Thoracic aorta (tissue), 2 donors: ENCODE data around the gene STAB1. TPM values are rescaled to one million over a fixed set of nuclear protein-coding genes. Genes with fewer than 3 reads are reported as not detected.

ENCODE experiments used
- ATAC-seq: fragments of 150-250 bp; one replicate; pipeline ENCODE4 v1.8.0; 2017; ENCODE audit warnings: low read depth; ENCODE audit not compliant: insufficient number of reproducible peaks, low FRiP score
- DNase-seq: peaks from one replicate; pipeline ENCODE4 v3.0.0-alpha.2; 2020; ENCODE audit warnings: low spot score
- H3K27ac ChIP-seq, 2 donors: fragments of 200-600 bp; sonication (generic); 1 replicate in 1 of 2; 2 replicates in 1 of 2; pipeline ENCODE4 v1.5.1; 2016; ENCODE audit warnings: mild to moderate bottlenecking in 2 of 2, moderate library complexity in 2 of 2
- H3K27me3 ChIP-seq: fragments of 200-600 bp; sonication (generic); replicated peaks from 2 replicates; pipeline ENCODE4 v1.6.0; 2016; ENCODE audit warnings: mild to moderate bottlenecking; ENCODE audit not compliant: insufficient read depth
- H3K36me3 ChIP-seq: fragments of 200-600 bp; sonication (generic); one replicate; pipeline ENCODE4 v1.5.1; 2016
- H3K4me1 ChIP-seq, 2 donors: fragments of 200-600 bp; sonication (generic); 1 replicate in 1 of 2; 2 replicates in 1 of 2; pipeline versions ENCODE4 v1.5.1 to v1.6.0; 2016; ENCODE audit warnings: low read depth in 2 of 2, mild to moderate bottlenecking in 1 of 2; ENCODE audit not compliant: control insufficient read depth in 1 of 2
- H3K4me3 ChIP-seq: fragments of 200-600 bp; sonication (generic); 2 replicates; pipeline ENCODE4 v1.5.1; 2016; ENCODE audit warnings: mild to moderate bottlenecking
- H3K9me3 ChIP-seq: fragments of 200-600 bp; sonication (generic); 2 replicates; pipeline ENCODE4 v1.5.1; 2016
- total RNA-seq, 2 donors: library from RNA; depleted of rRNA; stranded (reverse); fragments of >200 nt; gene quantifications; one replicate each; pipeline versions ENCODE4 v1.1.0 to v1.2.3, GENCODE V29; 2016
- TF ChIP-seq, protein P1 (sequence below): fragments of 200-600 bp; sonication (generic); IDR thresholded peaks from one replicate; pipeline ENCODE4 v1.5.1; 2019; ENCODE audit warnings: antibody characterized with exemption

STAB1 gene
- total RNA-seq, 2 donors from 2014 or later = 249 to 837 TPM

DNA sequence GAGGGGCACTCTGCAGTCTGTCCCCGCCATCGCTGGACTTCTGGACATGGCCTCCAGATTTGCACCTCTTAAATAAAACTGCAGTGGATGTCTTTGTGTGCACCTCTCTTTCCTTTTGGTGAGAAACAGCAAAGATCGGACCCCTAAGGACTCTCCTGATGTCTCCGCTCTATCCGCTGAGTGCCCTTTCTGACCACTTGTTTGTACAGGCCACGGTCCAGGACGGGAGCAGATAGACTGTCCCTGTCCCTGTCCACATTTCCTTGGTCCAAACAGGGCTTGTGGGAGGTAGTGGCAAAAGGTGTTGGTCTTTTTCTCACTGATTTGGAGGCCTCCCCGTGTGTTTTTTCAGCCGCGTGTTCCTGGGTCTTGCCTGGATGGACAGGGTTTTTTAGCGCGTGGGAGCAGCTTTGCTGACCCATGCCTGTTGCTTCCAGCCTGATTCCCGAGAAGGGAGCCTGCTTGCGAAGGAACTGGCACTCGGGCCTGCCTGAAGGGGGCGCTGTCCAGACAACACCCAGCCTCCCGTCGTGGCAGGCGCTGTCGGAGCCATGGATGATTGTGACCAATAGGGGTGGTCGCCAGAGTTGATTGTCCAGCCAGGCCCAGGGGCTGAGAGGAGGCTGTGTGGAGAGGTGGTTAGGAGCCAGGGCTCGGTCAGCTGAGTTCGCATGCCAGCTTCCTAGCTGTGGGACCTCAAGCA lies 13.2 kb upstream of the STAB1 start:
- H3K4me3 ChIP-seq = no peak overlapping the region
- DNase-seq = no peak
- H3K9me3 ChIP-seq = no peaks in the 10 kb centered on the region
- TF ChIP-seq, protein P1, sequence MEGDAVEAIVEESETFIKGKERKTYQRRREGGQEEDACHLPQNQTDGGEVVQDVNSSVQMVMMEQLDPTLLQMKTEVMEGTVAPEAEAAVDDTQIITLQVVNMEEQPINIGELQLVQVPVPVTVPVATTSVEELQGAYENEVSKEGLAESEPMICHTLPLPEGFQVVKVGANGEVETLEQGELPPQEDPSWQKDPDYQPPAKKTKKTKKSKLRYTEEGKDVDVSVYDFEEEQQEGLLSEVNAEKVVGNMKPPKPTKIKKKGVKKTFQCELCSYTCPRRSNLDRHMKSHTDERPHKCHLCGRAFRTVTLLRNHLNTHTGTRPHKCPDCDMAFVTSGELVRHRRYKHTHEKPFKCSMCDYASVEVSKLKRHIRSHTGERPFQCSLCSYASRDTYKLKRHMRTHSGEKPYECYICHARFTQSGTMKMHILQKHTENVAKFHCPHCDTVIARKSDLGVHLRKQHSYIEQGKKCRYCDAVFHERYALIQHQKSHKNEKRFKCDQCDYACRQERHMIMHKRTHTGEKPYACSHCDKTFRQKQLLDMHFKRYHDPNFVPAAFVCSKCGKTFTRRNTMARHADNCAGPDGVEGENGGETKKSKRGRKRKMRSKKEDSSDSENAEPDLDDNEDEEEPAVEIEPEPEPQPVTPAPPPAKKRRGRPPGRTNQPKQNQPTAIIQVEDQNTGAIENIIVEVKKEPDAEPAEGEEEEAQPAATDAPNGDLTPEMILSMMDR = peak; percentile 34
- no peaks in the 10 kb centered on the region for H3K27me3 ChIP-seq
- no peak for ATAC-seq
- H3K4me1 ChIP-seq = peaks cover 8 to 27% of the 10 kb centered on the region in 2 donors
- H3K27ac ChIP-seq = no peak overlapping the region
- H3K36me3 ChIP-seq = peaks cover 68% of the 10 kb centered on the region

DNA sequence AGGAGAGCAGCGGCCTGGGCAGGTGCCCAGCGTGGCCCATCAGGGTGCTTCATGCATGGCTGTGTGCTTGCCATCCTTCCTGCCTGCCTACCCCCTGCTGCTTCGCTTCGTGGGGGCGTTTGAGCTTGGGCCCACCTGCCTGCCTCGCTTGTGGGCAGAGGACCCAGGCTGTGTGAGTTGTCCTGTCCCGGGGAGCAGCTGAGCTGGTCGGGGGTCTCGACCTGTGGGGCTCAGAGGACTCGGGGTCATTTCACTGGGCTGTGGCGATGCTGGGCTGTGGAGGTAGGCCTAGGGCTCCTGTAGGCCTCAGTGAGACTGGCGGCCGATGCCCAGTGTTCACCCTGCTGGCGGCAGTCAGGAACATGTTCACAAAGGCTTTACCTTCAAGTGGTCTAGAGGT lies 12.1 kb upstream of the STAB1 start:
- TF ChIP-seq, protein P1 = no peak
- no peaks in the 10 kb centered on the region for H3K27me3 ChIP-seq
- H3K27ac ChIP-seq = peak overlapping the region; percentile 21 to 34
- no peaks in the 10 kb centered on the region for H3K9me3 ChIP-seq
- no peak overlapping the region for H3K4me3 ChIP-seq
- H3K36me3 ChIP-seq = peaks cover 69% of the 10 kb centered on the region
- ATAC-seq (no peak), DNase-seq (no peak)
- peaks cover 8 to 27% of the 10 kb centered on the region in 2 donors for H3K4me1 ChIP-seq

DNA sequence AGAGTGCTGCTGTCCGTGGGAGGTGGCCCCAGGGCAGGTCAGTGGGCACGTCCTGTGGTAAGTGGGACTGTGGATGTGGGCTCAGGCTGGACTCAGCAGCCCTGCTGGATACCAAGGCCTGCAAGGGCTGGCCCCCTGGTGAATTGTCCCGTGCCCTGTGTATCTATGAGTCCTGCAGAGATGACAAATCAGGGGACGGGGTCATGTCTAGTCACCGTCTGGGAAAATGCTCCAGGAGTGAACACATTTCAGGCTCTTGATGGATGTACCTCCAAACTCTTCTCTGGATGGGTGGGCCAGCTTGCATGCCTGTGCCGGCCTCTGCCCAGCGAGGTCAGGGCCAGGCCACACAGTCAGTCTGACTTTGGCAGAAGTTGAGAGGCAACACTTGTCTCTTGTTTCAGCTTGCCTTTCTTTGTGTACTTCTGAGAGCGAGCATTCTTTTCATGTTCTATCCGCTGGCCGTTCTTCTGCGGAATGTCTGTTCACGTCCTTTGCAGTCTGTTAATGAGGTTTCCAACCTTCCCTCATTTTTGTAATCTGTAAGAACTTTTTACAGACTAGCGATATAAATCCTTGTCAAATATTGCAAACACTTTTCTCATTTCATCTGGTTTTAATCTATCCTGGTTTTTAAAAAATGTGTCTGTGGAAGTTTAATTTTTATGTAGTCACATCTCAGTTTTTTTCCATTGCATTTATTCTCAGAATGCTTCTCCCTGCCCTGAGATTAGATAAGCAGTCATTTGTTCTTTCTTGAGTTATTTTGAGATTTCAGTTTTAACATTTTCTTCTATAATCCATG lies 11.4 kb upstream of the STAB1 start:
- Histone ChIP-seq H3K9me3 (no peaks in the 10 kb centered on the region), H3K36me3 (peaks cover 69% of the 10 kb centered on the region), H3K27me3 (no peaks in the 10 kb centered on the region), H3K27ac (peak overlapping the region; percentile 21 to 34), H3K4me1 (peaks cover 8 to 27% of the 10 kb centered on the region in 2 donors), H3K4me3 (no peak overlapping the region)
- TF ChIP-seq, protein P1 = no peak
- ATAC-seq = no peak
- DNase-seq = no peak

DNA sequence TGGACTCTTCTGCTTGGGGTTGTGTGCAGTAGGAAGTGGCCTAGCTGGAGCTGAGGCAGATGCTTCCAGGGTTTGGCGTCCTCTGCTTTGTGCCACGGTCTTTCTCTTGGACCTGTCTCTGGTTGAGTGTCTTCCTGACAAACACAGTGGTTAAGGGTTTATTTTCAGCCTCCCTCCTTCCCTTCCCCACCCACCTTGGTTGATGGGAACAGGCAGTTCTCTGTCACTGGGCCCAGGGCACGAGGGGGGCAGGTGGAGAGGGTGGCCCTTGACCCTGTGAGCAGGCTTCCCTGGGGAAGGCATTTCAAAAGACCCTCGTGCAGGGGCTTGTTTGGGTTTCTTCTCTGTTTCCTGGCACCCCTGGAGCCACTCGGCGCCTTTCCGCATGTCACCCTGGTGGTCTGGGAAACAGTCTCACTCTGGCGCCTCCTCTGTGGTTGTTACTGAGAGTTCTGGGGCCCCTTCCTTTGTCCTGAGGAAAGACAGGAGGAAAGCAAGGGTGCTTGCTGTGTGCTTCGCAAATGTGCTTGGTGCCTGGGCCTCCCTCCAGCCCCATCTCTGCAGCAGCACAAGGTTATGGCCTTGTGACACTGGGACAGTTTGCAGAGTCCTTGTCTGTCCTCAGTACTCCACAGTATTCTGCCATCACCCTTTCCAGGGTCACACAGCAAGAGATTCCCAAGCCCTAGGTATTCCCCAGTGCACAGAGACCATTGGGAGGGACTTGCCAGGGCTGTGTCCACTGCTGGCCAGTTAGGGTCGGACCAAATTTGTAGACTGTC lies 10.3 kb upstream of the STAB1 start:
- DNase-seq (no peak), ATAC-seq (no peak)
- H3K4me3 ChIP-seq = no peak overlapping the region
- H3K27ac ChIP-seq = peak overlapping the region; percentile 39 to 49
- TF ChIP-seq, protein P1 = no peak
- peaks cover 69% of the 10 kb centered on the region for H3K36me3 ChIP-seq
- H3K27me3 ChIP-seq = no peaks in the 10 kb centered on the region
- peaks cover 8 to 27% of the 10 kb centered on the region in 2 donors for H3K4me1 ChIP-seq
- H3K9me3 ChIP-seq = no peaks in the 10 kb centered on the region
